Activated naive CD4-positive, alpha-beta T cell treated with anti-CD3 and anti-CD28 coated beads, Interleukin-2, amount 50 U/mL, for 24 hours (primary cell): ENCODE data around the gene ATP2C2.

Experiments
- H3K27ac Mint-ChIP-seq: one replicate; pipeline ENCODE4 v1.8.0; 2021; ENCODE audit warnings: mild to moderate bottlenecking, mixed read lengths
- H3K27me3 Mint-ChIP-seq: one replicate; pipeline ENCODE4 v1.8.0; 2021; ENCODE audit warnings: mixed read lengths
- H3K36me3 Mint-ChIP-seq: one replicate; pipeline ENCODE4 v1.8.0; 2021; ENCODE audit warnings: mixed read lengths
- H3K4me1 Mint-ChIP-seq: one replicate; pipeline ENCODE4 v1.8.0; 2021; ENCODE audit warnings: mixed read lengths
- H3K4me3 Mint-ChIP-seq: one replicate; pipeline ENCODE4 v1.8.0; 2021; ENCODE audit warnings: mild to moderate bottlenecking, mixed read lengths
- H3K9me3 Mint-ChIP-seq: one replicate; pipeline ENCODE4 v1.8.0; 2021; ENCODE audit warnings: mixed read lengths

Gene ATP2C2

GRCh38 chr16:84471966-84472365 lies 103.6 kb downstream of the ATP2C2 start:
- Mint-ChIP-seq H3K27me3 (no peaks in the 10 kb centered on the region), H3K36me3 (peaks cover 29% of the 10 kb centered on the region), H3K4me3 (no peak overlapping the region), H3K4me1 (no peaks in the 10 kb centered on the region), H3K27ac (no peak overlapping the region), H3K9me3 (no peaks in the 10 kb centered on the region)

- Mint-ChIP-seq H3K36me3 (peaks cover 23% of the 10 kb centered on the region), H3K27me3 (no peaks in the 10 kb centered on the region), H3K4me1 (no peaks in the 10 kb centered on the region), H3K27ac (no peak overlapping the region), H3K4me3 (no peak overlapping the region), H3K9me3 (no peaks in the 10 kb centered on the region)
These were observed 107.4 kb downstream of the ATP2C2 start for GRCh38 chr16:84475643-84476240.

- Mint-ChIP-seq H3K36me3 (peaks cover 23% of the 10 kb centered on the region), H3K27ac (no peak overlapping the region), H3K4me3 (no peak overlapping the region), H3K27me3 (no peaks in the 10 kb centered on the region), H3K4me1 (no peaks in the 10 kb centered on the region), H3K9me3 (no peaks in the 10 kb centered on the region)
These were observed 108.1 kb downstream of the ATP2C2 start for GRCh38 chr16:84476401-84476800.

GRCh38 chr16:84477661-84478060 lies 109.3 kb downstream of the ATP2C2 start:
- H3K9me3 Mint-ChIP-seq: no peaks in the 10 kb centered on the region

GRCh38 chr16:84478172-84478947 lies 110.0 kb downstream of the ATP2C2 start:
- Mint-ChIP-seq H3K27ac (no peak overlapping the region), H3K4me3 (no peak overlapping the region), H3K36me3 (peaks cover 17% of the 10 kb centered on the region), H3K27me3 (no peaks in the 10 kb centered on the region), H3K4me1 (no peaks in the 10 kb centered on the region), H3K9me3 (no peaks in the 10 kb centered on the region)

More at GRCh38 chr16:84477661-84478060, 109.3 kb downstream of the ATP2C2 start:
- H3K4me1 Mint-ChIP-seq: no peaks in the 10 kb centered on the region
- peaks cover 19% of the 10 kb centered on the region for H3K36me3 Mint-ChIP-seq
- no peak overlapping the region for H3K27ac Mint-ChIP-seq
- H3K27me3 Mint-ChIP-seq: no peaks in the 10 kb centered on the region
- no peak overlapping the region for H3K4me3 Mint-ChIP-seq

GRCh38 chr16:84479716-84480450 lies 111.5 kb downstream of the ATP2C2 start:
- Mint-ChIP-seq H3K27me3 (no peaks in the 10 kb centered on the region), H3K4me1 (no peaks in the 10 kb centered on the region), H3K27ac (no peak overlapping the region), H3K36me3 (peaks cover 8% of the 10 kb centered on the region), H3K4me3 (no peak overlapping the region), H3K9me3 (no peaks in the 10 kb centered on the region)

GRCh38 chr16:84481051-84481735 lies 112.9 kb downstream of the ATP2C2 start:
- peaks cover 3% of the 10 kb centered on the region for H3K36me3 Mint-ChIP-seq
- no peaks in the 10 kb centered on the region for H3K27me3 Mint-ChIP-seq
- no peaks in the 10 kb centered on the region for H3K4me1 Mint-ChIP-seq
- H3K9me3 Mint-ChIP-seq: no peaks in the 10 kb centered on the region
- H3K27ac Mint-ChIP-seq: no peak overlapping the region
- H3K4me3 Mint-ChIP-seq: no peak overlapping the region

- H3K27ac Mint-ChIP-seq: no peak overlapping the region
- H3K9me3 Mint-ChIP-seq: no peaks in the 10 kb centered on the region
- H3K36me3 Mint-ChIP-seq: peaks cover 3% of the 10 kb centered on the region
These were observed 113.9 kb downstream of the ATP2C2 start for GRCh38 chr16:84482001-84482891.

GRCh38 chr16:84482951-84483881 lies 114.9 kb downstream of the ATP2C2 start:
- H3K9me3 Mint-ChIP-seq: no peaks in the 10 kb centered on the region
- no peak overlapping the region for H3K27ac Mint-ChIP-seq
- peaks cover 5% of the 10 kb centered on the region for H3K36me3 Mint-ChIP-seq
- no peaks in the 10 kb centered on the region for H3K4me1 Mint-ChIP-seq
- H3K4me3 Mint-ChIP-seq: no peak overlapping the region
- H3K27me3 Mint-ChIP-seq: no peaks in the 10 kb centered on the region

More at GRCh38 chr16:84482001-84482891, 113.9 kb downstream of the ATP2C2 start:
- Mint-ChIP-seq H3K4me1 (no peaks in the 10 kb centered on the region), H3K4me3 (no peak overlapping the region), H3K27me3 (no peaks in the 10 kb centered on the region)

GRCh38 chr16:84483882-84484565 lies 115.7 kb downstream of the ATP2C2 start:
- Mint-ChIP-seq H3K4me1 (no peaks in the 10 kb centered on the region), H3K27ac (no peak overlapping the region), H3K9me3 (no peaks in the 10 kb centered on the region), H3K27me3 (no peaks in the 10 kb centered on the region), H3K4me3 (no peak overlapping the region), H3K36me3 (peaks cover 1% of the 10 kb centered on the region)

GRCh38 chr16:84484579-84485254 lies 116.4 kb downstream of the ATP2C2 start:
- Mint-ChIP-seq H3K27me3 (no peaks in the 10 kb centered on the region), H3K4me1 (no peaks in the 10 kb centered on the region), H3K4me3 (no peak overlapping the region), H3K9me3 (no peaks in the 10 kb centered on the region), H3K36me3 (peaks cover 1% of the 10 kb centered on the region), H3K27ac (no peak overlapping the region)

GRCh38 chr16:84485255-84486010 lies 117.1 kb downstream of the ATP2C2 start:
- Mint-ChIP-seq H3K9me3 (no peaks in the 10 kb centered on the region), H3K27ac (no peak overlapping the region), H3K36me3 (peaks cover 2% of the 10 kb centered on the region), H3K27me3 (no peaks in the 10 kb centered on the region), H3K4me1 (no peaks in the 10 kb centered on the region), H3K4me3 (no peak overlapping the region)
